Mucosa of descending colon (tissue), 3 donors: ENCODE results near the gene FARS2. TPM values are rescaled to one million over a fixed set of nuclear protein-coding genes. Genes with fewer than 3 reads are reported as not detected.
A peak's percentile ranks its signal among the peaks of the same experiment; 100 is the strongest.
"Not testable (repeated sequence)": the region's sequence is repeated elsewhere in the genome, so short reads cannot be mapped to it uniquely, and the experiment has no call there.

ENCODE experiments used
- ATAC-seq: fragments of 200-7000 bp; cut with Tn5 transposase; one replicate; pipeline ENCODE4 v1.9.1; 2020; ENCODE audit warnings: mild to moderate bottlenecking, moderate library complexity
- DNase-seq, 3 donors: peaks; one replicate each; pipeline ENCODE4 v3.0.0-alpha.2; 2020
- H3K36me3 ChIP-seq: fragments of 200-600 bp; one replicate; pipeline ENCODE4 v1.8.0; 2021; ENCODE audit warnings: low read depth, mild to moderate bottlenecking
- H3K4me1 ChIP-seq: fragments of 200-600 bp; one replicate; pipeline ENCODE4 v1.8.0; 2021; ENCODE audit warnings: low read depth, mild to moderate bottlenecking
- H3K4me3 ChIP-seq: fragments of 200-600 bp; one replicate; pipeline ENCODE4 v1.8.0; 2021; ENCODE audit warnings: mild to moderate bottlenecking
- H3K9me3 ChIP-seq: fragments of 200-600 bp; one replicate; pipeline ENCODE4 v1.8.0; 2021; ENCODE audit warnings: mild to moderate bottlenecking
- CTCF ChIP-seq: fragments of 200-600 bp; IDR thresholded peaks from one replicate; pipeline ENCODE4 v1.8.0; 2022; ENCODE audit warnings: antibody characterized with exemption, mild to moderate bottlenecking
- intact Hi-C, 2 donors: fragments of 100-400 bp; cut with DNase I in 1 of 2; cut with micrococcal nuclease in 1 of 2; formaldehyde crosslinking; loops; one replicate each; pipeline versions ENCODE4 v1.11.0 to v1.11.1; 2022; cut with DNase I, micrococcal nuclease
- total RNA-seq, 3 donors: library from RNA; stranded (reverse); fragmentation: NEBNext Ultra II Directional in 2 of 3; extraction: Animal tissue kit (Norgen Biotek cat#: 25700) in 2 of 3; gene quantifications; one replicate each; pipeline versions ENCODE4 v1.2.1 to v1.2.4, GENCODE V29; 2021 to 2023
- donor health status: DM: no; HTN: no; CAD: no; lungs with moderate emphysema.
- donor health status: DM: no; HTN: no; CAD: no.
- donor health status: DM: no; HTN: yes; CAD: no.

FARS2 gene
- total RNA-seq, 3 donors from 2014 or later: 15.2 to 21.6 (median 17.2) TPM

DNA sequence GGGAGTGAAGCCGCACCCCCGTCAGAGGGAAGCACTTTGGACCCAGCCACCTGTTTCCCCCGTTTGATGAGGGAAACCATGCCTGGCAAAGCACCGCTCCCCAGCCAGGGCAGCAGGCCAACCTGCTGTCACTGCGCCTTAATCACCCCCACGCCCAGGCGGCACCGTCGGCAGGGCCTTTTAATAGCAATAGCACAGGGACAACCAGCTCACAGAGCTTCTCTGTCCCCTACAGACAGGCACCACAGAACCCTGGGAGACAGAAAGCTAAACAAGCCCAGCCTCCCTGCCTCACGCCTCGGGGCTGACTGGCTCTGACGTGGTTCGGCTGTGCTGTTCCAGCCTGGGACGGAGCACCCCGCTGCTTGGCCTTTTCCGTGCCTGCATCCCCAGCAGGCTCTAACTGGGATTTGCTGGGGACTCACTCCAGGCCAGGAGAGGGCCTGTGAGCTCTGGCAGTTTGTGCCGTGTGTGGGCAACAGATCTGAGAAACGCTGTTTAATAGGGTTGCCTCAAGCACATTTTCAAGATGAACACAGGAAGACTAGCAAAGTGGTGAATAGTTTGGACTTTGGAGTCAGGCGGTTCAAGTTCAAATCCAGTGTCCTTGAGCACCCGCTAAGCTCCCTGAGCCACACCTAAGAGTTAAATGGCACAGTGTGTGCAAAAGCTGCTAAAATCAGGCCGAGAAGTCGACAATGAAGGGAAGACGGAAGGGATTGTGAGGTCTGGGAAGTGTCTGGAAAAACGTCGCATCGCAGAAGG is 521.7 kb downstream of the FARS2 start:
- no peak for TF ChIP-seq CTCF
- no peaks in the 10 kb centered on the region for H3K36me3 ChIP-seq
- H3K4me1 ChIP-seq: peaks cover 11% of the 10 kb centered on the region
- DNase-seq: peak; percentile 94 to 96 (median 95)
- ATAC-seq: peak; percentile 96
- intact Hi-C loops: no loop called here
- no peaks in the 10 kb centered on the region for H3K9me3 ChIP-seq
- no peak overlapping the region for H3K4me3 ChIP-seq

GRCh38 chr6:5783584-5784089 is 522.3 kb downstream of the FARS2 start:
- no peak for ATAC-seq
- Histone ChIP-seq H3K4me1 (peaks cover 11% of the 10 kb centered on the region), H3K4me3 (no peak overlapping the region), H3K9me3 (no peaks in the 10 kb centered on the region), H3K36me3 (no peaks in the 10 kb centered on the region)
- peak in 2 of 3 donors; percentile 12 to 34 for DNase-seq
- intact Hi-C loops: no loop called here
- no peak for TF ChIP-seq CTCF

GRCh38 chr6:5785249-5785648 is 523.9 kb downstream of the FARS2 start:
- intact Hi-C loops: no loop called here
- Histone ChIP-seq H3K36me3 (no peaks in the 10 kb centered on the region), H3K4me3 (no peak overlapping the region), H3K4me1 (peaks cover 11% of the 10 kb centered on the region), H3K9me3 (no peaks in the 10 kb centered on the region)
- no peak for ATAC-seq
- no peak for TF ChIP-seq CTCF
- no peak for DNase-seq

DNA sequence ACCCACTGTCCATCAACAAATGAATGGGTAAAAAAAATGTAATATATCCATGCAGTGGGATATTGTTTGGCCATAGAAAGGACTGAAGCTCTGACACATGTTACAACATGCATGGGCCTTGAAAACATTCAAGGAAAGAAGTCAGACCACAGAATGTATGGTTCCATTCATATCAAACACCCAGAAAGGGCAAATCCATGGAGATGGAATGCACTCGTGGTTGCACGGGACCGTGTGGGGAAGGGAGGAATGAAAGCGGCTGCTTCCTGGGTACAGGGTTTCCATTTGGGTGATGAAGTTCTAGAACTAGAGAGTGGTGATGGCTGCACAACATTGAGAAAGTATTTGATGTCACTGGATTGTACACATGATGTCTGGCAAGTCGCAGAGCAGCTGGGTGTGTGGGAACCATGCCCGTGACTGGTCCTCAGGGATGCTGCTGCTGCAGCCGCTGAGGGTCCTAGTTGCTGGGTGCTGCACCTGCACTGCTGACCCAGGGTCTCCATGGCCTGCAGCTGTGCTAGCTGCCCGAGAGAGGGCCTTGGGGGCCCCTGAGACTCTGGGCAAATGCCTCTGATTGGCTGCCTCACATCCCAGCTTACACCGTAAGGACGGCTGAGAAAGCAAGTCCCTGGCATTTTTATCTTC is 525.1 kb downstream of the FARS2 start:
- intact Hi-C loops: no loop called here
- Histone ChIP-seq H3K36me3 (no peaks in the 10 kb centered on the region), H3K4me3 (no peak overlapping the region), H3K9me3 (no peaks in the 10 kb centered on the region), H3K4me1 (peaks cover 11% of the 10 kb centered on the region)
- ATAC-seq: no peak
- no peak for DNase-seq
- TF ChIP-seq CTCF: no peak

DNA sequence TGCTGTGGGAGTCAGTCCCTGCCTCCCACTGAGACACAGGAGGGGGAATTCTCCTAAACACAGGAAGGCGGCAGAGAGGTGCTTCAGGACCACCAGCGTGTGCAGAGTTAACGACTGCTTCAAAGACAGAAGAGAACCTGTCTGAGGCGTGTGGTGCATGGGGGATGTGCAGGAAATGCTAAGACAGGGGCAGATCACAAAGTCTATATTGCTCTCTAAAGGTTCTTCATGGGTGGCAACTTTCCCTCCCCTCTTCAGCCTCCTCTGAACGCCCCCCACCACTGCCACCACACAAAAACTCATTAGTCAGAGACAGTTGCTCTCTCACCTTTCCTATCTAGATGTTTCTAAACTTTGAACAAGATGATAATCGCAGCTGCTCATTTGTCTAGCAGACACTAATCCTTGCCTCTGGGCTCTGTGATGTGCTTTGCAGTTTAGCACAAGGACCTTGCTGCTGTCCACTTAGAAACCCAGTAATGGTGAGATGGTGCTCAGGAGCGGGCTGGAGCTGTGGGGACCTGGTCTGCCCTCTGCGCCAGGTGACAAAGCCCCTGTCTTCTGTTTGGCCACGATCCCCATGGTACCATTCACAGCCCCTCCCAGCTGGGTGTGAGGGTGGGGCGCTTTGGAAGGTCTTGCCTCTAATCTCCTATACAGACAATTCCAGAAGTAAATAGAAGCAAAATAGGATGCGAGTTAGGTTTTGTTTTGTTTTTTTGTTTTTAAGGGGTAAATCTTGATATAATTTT is 525.8 kb downstream of the FARS2 start:
- Histone ChIP-seq H3K9me3 (no peaks in the 10 kb centered on the region), H3K4me3 (no peak overlapping the region), H3K4me1 (peaks cover 8% of the 10 kb centered on the region), H3K36me3 (no peaks in the 10 kb centered on the region)
- ATAC-seq: no peak
- intact Hi-C loops: no loop called here
- DNase-seq: no peak
- TF ChIP-seq CTCF: no peak

DNA sequence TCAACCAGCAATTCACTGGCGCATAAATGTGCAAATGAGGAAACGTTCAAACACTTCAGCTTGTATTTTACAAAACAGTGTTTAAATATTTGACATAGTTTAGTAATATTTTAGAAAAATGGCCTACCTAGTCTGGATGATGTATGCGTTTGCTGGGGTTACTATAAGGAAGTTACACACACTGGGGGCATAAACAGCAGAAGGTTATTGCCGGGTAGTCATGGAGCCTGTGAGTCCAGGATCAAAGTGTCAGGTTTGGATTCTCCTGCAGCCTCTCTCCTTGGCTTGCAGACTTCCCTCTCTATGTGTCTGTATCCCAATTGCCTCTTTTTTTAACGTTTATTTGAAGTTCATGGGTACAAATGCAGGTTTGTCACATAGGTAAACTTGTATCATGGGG is 528.1 kb downstream of the FARS2 start:
- H3K4me1 ChIP-seq, intact Hi-C loops, H3K9me3 ChIP-seq, DNase-seq, H3K4me3 ChIP-seq, H3K36me3 ChIP-seq: not testable (repeated sequence)
- peak; percentile 86 for ATAC-seq

DNA sequence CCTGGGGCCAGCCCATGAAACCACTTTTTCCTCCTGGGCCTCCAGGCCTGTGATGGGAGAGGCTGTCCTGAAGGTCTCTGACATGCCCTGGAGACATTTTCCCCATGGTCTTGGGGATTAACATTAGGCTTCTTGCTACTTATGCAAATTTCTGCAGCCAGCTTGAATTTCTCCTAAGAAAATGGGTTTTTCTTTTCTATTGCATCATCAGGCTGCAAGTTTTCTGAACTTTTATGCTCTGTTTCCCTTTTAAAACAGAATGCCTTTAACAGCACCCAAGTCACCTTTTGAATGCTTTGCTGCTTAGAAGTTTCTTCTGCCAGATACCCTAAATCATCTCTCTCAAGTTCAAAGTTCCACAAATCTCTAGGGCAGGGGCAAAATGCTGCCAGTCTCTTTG is 535.2 kb downstream of the FARS2 start:
- ATAC-seq, DNase-seq, H3K4me3 ChIP-seq, H3K36me3 ChIP-seq, intact Hi-C loops, H3K4me1 ChIP-seq, H3K9me3 ChIP-seq: not testable (repeated sequence)

- ATAC-seq, intact Hi-C loops, H3K4me1 ChIP-seq, DNase-seq, H3K36me3 ChIP-seq, H3K4me3 ChIP-seq: not testable (repeated sequence)
- H3K9me3 ChIP-seq: peaks cover 12% of the 10 kb centered on the region
Observed at GRCh38 chr6:5806406-5806805, 545.1 kb downstream of the FARS2 start.
